ENCODE measurements around the gene MMP20. TPM values are rescaled to one million over a fixed set of nuclear protein-coding genes. Genes with fewer than 3 reads are reported as not detected.

MMP20 gene
- total RNA-seq, 6 experiments from 2014 or later = not detected

DNA sequence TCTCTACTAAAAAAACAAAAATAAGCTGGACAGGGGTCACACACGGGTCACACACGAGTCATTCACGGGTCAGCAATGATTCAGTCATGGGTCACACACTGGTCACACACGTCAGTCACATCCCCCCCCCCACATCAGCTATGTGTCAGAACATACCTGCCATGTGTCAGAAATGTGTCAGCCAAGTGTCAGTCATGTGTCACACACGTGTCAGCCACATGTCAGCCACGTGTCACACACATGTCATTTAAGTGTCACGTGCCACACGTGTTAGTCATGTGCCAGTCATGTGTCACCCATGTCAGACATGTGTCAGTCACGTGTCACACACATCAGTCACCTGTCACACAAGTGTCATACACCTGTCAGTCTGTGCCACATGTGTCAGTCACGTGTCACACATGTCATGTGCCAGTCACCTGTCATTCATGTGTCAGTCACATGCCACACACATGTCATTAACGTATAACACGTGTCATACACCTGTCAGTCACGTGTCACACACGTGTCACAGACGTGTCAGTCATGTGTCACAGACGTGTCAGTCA, 28.7 kb upstream of the MMP20 start:
- Histone ChIP-seq H3K9me3 (no peaks in the 10 kb centered on the region), H3K27me3 (no peaks in the 10 kb centered on the region), H3K4me1 (no peaks in the 10 kb centered on the region), H3K36me3 (no peaks in the 10 kb centered on the region), H3K4me3 (no peak overlapping the region), H3K27ac (no peak overlapping the region)
- intact Hi-C loops (cut with DNase I) = no loop called here
- TF ChIP-seq, protein P1, sequence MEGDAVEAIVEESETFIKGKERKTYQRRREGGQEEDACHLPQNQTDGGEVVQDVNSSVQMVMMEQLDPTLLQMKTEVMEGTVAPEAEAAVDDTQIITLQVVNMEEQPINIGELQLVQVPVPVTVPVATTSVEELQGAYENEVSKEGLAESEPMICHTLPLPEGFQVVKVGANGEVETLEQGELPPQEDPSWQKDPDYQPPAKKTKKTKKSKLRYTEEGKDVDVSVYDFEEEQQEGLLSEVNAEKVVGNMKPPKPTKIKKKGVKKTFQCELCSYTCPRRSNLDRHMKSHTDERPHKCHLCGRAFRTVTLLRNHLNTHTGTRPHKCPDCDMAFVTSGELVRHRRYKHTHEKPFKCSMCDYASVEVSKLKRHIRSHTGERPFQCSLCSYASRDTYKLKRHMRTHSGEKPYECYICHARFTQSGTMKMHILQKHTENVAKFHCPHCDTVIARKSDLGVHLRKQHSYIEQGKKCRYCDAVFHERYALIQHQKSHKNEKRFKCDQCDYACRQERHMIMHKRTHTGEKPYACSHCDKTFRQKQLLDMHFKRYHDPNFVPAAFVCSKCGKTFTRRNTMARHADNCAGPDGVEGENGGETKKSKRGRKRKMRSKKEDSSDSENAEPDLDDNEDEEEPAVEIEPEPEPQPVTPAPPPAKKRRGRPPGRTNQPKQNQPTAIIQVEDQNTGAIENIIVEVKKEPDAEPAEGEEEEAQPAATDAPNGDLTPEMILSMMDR (IDR thresholded peaks at IDR 0.05) = no peak
- TF ChIP-seq POLR2A (IDR thresholded peaks at IDR 0.05) = no peak
- no peak for ATAC-seq
- WGBS (ENCODE audit: insufficient coverage, low coverage, low lambda C conversion rate, missing lambda C conversion rate) = 73% methylated on average over 7 of the region's 16 CpGs
- DNase-seq = no peak

DNA sequence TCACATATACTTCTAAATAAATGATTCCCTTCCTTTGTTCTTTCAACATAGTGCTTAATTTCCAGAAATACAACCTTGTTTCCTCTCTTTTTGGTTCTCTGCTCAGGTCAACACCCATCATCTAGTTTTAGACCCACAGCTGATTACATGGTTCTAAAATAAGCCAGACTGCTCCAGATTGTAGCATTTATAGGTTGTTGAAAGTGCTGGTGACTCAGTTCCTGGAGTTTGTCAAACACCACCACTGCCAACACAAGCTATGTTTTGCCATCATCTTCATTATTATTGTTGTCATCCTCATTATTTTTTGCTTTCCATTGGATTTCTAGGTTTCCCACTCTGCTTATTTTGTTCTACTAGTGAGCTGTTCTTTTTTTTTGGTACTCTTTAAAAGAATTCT, 22.3 kb upstream of the MMP20 start:
- no peaks in the 10 kb centered on the region for H3K27me3 ChIP-seq
- ATAC-seq = no peak
- no peak for TF ChIP-seq POLR2A (IDR thresholded peaks at IDR 0.05)
- TF ChIP-seq, protein P1 (IDR thresholded peaks at IDR 0.05) = no peak
- intact Hi-C loops (cut with DNase I) = no loop called here
- no peak overlapping the region for H3K27ac ChIP-seq
- DNase-seq = no peak
- no peaks in the 10 kb centered on the region for H3K4me1 ChIP-seq
- H3K4me3 ChIP-seq = no peak overlapping the region
- H3K36me3 ChIP-seq = no peaks in the 10 kb centered on the region
- H3K9me3 ChIP-seq = no peaks in the 10 kb centered on the region

DNA sequence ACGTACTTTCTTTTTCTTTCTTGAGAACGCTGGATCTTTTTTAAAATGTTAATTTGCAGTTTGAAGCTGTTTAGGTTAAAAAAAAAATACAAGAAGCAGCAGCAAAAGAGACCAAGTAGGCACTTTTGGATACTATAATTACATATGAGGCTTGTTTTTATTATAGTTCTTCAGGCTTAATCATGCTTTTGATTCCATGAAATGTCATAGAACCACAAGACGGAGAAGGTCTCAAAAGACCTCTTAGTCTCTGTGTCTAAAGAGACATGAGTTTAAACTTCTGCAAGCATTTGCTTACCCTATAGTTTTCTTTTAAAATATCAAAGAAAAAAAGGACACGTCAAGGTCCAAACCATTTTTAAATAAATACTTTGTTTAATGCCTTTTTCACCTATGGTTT, 18.8 kb upstream of the MMP20 start:
- Histone ChIP-seq H3K27me3 (no peaks in the 10 kb centered on the region), H3K4me1 (peaks cover 0 to 23% (median 8%) of the 10 kb centered on the region in 4 donors), H3K4me3 (no peak overlapping the region), H3K27ac (no peak overlapping the region), H3K9me3 (no peaks in the 10 kb centered on the region), H3K36me3 (no peaks in the 10 kb centered on the region)
- 81% methylated on average over 4 of the region's 4 CpGs for WGBS (ENCODE audit: insufficient coverage, low coverage, low lambda C conversion rate, missing lambda C conversion rate)
- ATAC-seq (no peak), DNase-seq (no peak)
- no peak for TF ChIP-seq POLR2A (IDR thresholded peaks at IDR 0.05)
- TF ChIP-seq, protein P1 (IDR thresholded peaks at IDR 0.05) = no peak
- intact Hi-C loops (cut with DNase I) = no loop called here

DNA sequence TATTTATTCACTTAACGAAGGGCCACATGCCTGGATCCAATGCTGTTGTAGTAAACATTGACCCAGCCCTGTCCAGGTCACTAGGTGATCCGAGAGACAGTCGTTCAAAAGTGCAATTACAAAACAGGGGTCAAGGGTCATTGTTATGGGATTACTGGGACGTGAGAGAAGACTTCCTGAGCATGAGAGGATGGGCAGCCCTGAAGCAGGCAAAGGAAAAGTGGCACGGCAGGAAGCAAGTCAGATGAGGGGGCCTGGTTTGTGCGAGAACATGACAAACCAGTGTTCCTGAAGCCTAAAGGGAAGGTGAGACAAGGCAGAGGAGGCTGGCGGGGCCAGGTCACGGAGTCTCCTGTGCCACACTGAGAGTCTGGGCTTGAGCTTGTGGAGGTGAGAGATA, 15.8 kb upstream of the MMP20 start:
- Histone ChIP-seq H3K36me3 (no peaks in the 10 kb centered on the region), H3K27ac (peak overlapping the region in 1 of 3 donors; percentile 59), H3K4me3 (no peak overlapping the region), H3K27me3 (no peaks in the 10 kb centered on the region), H3K9me3 (no peaks in the 10 kb centered on the region), H3K4me1 (peaks cover 0 to 23% (median 10%) of the 10 kb centered on the region in 4 donors)
- TF ChIP-seq POLR2A (IDR thresholded peaks at IDR 0.05) = peak; percentile 65
- TF ChIP-seq, protein P1 (IDR thresholded peaks at IDR 0.05) = no peak
- intact Hi-C loops (cut with DNase I) = no loop called here
- DNase-seq = peak in 2 of 3 donors; percentile 26 to 73
- peak; percentile 95 to 99 (median 97) for ATAC-seq
- WGBS (ENCODE audit: insufficient coverage, low coverage, low lambda C conversion rate, missing lambda C conversion rate) = 26% methylated on average over 8 of the region's 8 CpGs

DNA sequence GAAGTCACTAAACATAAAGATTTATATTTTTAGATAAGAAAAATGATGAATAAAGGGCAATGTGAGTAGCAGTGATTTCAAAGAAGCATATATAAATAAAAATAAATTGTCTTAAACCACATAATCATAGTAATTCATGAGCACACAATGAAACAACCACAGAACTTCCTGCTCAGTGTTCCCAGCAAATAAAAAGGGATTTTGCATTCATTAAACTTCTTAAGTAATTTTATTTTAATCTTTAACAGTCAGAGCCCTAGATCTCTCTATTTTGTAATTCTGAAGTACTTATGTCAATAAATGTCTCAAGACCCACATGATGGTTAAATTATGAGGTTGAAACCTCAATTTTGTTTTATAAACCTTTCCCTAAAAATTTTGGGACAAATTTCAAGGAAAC, 14.5 kb upstream of the MMP20 start:
- Histone ChIP-seq H3K36me3 (no peaks in the 10 kb centered on the region), H3K27me3 (no peaks in the 10 kb centered on the region)
- TF ChIP-seq POLR2A (IDR thresholded peaks at IDR 0.05) = no peak
- TF ChIP-seq, protein P1 (IDR thresholded peaks at IDR 0.05) = no peak

More for the DNA sequence above, 14.5 kb upstream of the MMP20 start:
- DNase-seq = no peak
- Histone ChIP-seq H3K9me3 (no peaks in the 10 kb centered on the region), H3K27ac (no peak overlapping the region), H3K4me1 (peaks cover 0 to 23% (median 10%) of the 10 kb centered on the region in 4 donors), H3K4me3 (no peak overlapping the region)
- intact Hi-C loops (cut with DNase I) = no loop called here
- no peak for ATAC-seq
